ENCODE results near the gene MYADML2. TPM values are rescaled to one million over a fixed set of nuclear protein-coding genes. Genes with fewer than 3 reads are reported as not detected.

Gene MYADML2
- total and polyA plus RNA-seq, 10 donors = not detected

DNA sequence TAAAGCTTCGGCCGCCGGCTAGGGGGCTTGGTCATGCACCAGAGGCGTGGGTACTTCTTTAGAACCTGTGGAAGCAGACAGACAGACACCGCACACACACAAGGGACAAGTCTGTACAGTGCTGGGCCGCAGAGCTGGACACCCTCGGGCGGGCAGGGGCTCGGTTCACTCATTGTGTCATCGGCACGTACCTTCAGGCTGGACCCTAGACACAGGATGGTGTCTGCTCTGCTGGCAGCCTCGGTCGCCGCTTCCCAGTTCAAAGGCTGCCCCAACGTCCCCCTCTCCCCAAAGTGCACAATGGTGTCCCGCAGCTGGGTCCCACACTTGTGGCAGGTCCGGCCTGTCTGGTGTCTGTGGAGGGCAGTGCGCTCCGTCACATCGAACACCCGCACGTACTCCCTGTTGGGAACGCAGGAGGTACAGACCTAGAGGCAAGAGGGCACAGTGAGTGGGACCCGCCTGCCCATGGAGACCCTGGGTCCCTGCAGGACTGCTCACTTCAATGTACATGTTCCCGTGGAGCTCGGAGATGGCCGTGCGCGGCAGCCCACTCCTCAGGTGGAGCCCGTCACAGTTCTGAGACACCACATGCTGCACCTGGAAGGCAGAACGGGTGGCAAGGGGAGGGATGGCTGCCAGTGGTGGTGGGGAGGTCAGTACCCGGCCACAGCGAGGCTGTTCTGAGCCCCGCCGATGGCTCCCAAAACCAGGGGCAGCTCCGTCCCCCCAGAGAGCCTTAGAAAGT lies 32.8 kb downstream of the MYADML2 start:
- Histone ChIP-seq H3K27me3 (replicated peaks in 1 of 7) (no peaks in the 10 kb centered on the region), H3K4me1 (peaks cover 26 to 70% (median 51%) of the 10 kb centered on the region in 6 donors), H3K36me3 (peaks cover 2 to 52% (median 39%) of the 10 kb centered on the region in 6 donors), H3K27ac (no peak overlapping the region), H3K9me3 (no peaks in the 10 kb centered on the region), H3K4me3 (no peak overlapping the region)
- TF ChIP-seq POLR2A (IDR thresholded peaks at IDR 0.05) (no peak), POLR2AphosphoS5 (IDR thresholded peaks at IDR 0.05) (no peak)
- TF ChIP-seq, protein P1, sequence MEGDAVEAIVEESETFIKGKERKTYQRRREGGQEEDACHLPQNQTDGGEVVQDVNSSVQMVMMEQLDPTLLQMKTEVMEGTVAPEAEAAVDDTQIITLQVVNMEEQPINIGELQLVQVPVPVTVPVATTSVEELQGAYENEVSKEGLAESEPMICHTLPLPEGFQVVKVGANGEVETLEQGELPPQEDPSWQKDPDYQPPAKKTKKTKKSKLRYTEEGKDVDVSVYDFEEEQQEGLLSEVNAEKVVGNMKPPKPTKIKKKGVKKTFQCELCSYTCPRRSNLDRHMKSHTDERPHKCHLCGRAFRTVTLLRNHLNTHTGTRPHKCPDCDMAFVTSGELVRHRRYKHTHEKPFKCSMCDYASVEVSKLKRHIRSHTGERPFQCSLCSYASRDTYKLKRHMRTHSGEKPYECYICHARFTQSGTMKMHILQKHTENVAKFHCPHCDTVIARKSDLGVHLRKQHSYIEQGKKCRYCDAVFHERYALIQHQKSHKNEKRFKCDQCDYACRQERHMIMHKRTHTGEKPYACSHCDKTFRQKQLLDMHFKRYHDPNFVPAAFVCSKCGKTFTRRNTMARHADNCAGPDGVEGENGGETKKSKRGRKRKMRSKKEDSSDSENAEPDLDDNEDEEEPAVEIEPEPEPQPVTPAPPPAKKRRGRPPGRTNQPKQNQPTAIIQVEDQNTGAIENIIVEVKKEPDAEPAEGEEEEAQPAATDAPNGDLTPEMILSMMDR (IDR thresholded peaks at IDR 0.05 in 8 of 11, conservative IDR thresholded peaks at IDR 0.05 in 3 of 11) = no peak
- WGBS, 5 donors = 95 to 98% (median 97%) methylated on average over 23 to 36 of the region's 36 CpGs
- intact Hi-C loops (cut with DNase I; ENCODE audit: low total_unique reads) = no loop called here
- DNase-seq = no peak

DNA sequence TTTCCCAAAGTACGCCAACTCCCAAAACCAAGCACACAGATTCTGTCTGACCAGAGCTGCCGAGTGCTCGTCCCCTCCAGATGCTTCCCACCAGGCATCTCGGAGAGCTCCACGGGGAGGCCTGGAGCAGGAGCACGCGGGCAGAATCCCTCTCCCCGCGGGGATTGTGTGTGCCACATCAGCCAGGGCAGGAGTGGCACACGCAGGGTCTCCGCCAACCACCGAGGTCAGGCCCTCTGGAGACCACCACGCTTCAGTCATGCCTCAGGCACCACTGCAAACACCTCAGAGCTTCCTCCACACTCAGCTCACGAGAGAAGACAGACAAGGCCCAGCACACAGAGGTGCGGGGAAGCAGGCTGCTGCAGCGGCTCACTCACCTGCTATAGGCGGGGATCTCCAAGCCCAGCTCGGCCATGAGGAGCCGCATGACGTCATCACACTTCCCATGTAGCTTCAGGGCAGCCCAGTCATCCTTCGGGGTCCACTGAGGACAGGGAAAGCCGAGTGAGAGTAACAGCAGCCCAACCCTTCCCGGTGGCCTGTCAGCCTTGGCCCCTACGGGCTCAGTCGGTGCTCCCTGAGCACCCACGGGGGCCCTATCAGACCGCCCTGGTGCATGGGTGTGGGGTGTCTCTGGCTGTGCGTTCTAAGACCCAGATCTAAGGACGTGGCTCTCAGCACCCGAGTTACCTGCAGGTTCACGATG lies 33.5 kb downstream of the MYADML2 start:
- peaks cover 2 to 52% (median 39%) of the 10 kb centered on the region in 6 donors for H3K36me3 ChIP-seq
- peaks cover 25 to 67% (median 48%) of the 10 kb centered on the region in 6 donors for H3K4me1 ChIP-seq
- WGBS, 5 donors = 92 to 96% (median 95%) methylated on average over 17 to 31 of the region's 31 CpGs
- intact Hi-C loops (cut with DNase I; ENCODE audit: low total_unique reads) = no loop called here
- no peak for DNase-seq
- TF ChIP-seq POLR2AphosphoS5 (IDR thresholded peaks at IDR 0.05) (peak in 2 of 3 donors; percentile 3 to 36), POLR2A (IDR thresholded peaks at IDR 0.05) (no peak)
- H3K27me3 ChIP-seq (replicated peaks in 1 of 7) = no peaks in the 10 kb centered on the region
- no peak overlapping the region for H3K27ac ChIP-seq
- H3K9me3 ChIP-seq = no peaks in the 10 kb centered on the region
- H3K4me3 ChIP-seq = no peak overlapping the region

DNA sequence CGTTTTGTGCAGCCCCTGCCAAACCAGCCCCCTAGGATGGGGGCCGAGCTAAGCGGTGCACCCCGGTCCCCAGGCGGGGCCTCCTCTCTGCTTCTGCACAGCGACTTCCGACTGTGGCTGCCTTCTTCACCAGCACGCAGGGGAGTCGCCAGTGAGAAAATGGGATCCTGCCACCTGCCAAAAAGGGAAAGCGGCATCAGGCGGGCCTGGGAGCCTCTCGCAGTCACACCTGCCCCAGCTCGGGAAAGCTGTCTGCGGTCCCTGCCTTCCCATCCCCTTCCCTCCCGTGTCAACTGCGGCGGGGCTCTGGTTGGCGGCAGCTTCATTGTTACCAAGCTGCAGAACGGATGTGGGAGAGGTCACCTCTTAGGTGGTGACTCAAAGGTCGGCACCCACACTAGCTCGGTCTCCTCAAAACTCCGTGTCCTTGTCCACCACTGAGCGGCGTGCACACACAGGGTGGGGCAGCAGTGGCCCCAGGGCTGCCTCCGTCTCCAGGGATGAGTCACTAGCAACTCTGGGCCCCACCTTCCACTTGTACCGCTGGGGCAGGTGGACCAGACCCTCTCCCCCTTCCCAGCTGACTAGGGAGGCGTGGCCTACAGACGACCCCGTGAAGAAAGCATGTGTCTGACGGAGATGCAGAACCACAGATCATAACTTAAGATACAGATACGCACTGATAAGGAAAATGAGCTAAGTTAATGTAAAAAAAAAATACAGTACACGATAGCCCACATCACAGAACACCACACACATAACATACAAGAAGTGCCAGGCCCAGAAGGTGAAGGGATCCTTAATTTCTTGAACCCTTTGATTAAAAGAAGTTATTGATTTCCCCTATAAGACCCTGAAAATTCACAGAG lies 34.4 kb downstream of the MYADML2 start:
- no peak for TF ChIP-seq POLR2A (IDR thresholded peaks at IDR 0.05)
- TF ChIP-seq, protein P1 (IDR thresholded peaks at IDR 0.05 in 8 of 11, conservative IDR thresholded peaks at IDR 0.05 in 3 of 11) = no peak
- TF ChIP-seq POLR2AphosphoS5 (IDR thresholded peaks at IDR 0.05) = peak in 1 of 3 donors; percentile 13
- peak; percentile 79 for DNase-seq
- WGBS, 5 donors = 85 to 91% (median 86%) methylated on average over 31 to 32 of the region's 32 CpGs
- Histone ChIP-seq H3K27me3 (replicated peaks in 1 of 7) (no peaks in the 10 kb centered on the region), H3K27ac (no peak overlapping the region), H3K4me1 (peaks cover 20 to 61% (median 41%) of the 10 kb centered on the region in 6 donors), H3K4me3 (no peak overlapping the region), H3K36me3 (peaks cover 2 to 61% (median 44%) of the 10 kb centered on the region in 6 donors), H3K9me3 (no peaks in the 10 kb centered on the region)
- intact Hi-C loops (cut with DNase I; ENCODE audit: low total_unique reads) = no loop called here

DNA sequence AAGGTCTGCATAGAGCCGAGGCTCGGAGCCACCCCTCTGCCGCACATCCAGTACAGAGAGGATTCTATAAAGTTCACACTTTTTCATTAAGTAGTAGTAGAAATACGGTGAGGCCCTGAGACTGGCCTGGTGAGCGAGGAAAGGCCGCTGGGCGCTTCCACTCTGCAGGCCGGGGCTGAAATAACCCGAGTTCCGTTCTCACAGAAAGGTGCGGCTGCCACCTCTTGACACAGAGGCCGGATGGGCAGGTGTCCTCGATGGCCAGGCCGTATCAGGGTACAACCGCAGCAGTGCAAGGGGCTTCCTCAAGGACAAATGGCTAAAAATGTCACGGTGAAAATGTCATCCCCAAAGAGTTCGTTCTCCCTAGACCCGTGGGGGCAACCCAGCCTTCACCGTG lies 35.1 kb downstream of the MYADML2 start:
- H3K9me3 ChIP-seq = no peaks in the 10 kb centered on the region
- H3K27ac ChIP-seq = peak overlapping the region in 4 of 8 donors; percentile 56 to 81 (median 61)
- peaks cover 2 to 68% (median 48%) of the 10 kb centered on the region in 6 donors for H3K36me3 ChIP-seq
- peaks cover 15 to 54% (median 35%) of the 10 kb centered on the region in 6 donors for H3K4me1 ChIP-seq
- TF ChIP-seq, protein P1 (IDR thresholded peaks at IDR 0.05 in 8 of 11, conservative IDR thresholded peaks at IDR 0.05 in 3 of 11) = no peak
- no peak for TF ChIP-seq POLR2A (IDR thresholded peaks at IDR 0.05)
- no peak for TF ChIP-seq POLR2AphosphoS5 (IDR thresholded peaks at IDR 0.05)
- DNase-seq = peak; percentile 79
- WGBS, 5 donors = 82 to 94% (median 85%) methylated on average over 19 of the region's 19 CpGs
- intact Hi-C loops (cut with DNase I; ENCODE audit: low total_unique reads) = no loop called here
- no peaks in the 10 kb centered on the region for H3K27me3 ChIP-seq (replicated peaks in 1 of 7)
- peak overlapping the region in 3 of 8 donors; percentile 13 to 94 (median 25) for H3K4me3 ChIP-seq
